ENCODE data around the gene CNTNAP2.
"Not testable (repeated sequence)": the region's sequence is repeated elsewhere in the genome, so short reads cannot be mapped to it uniquely, and the experiment has no call there.

Gene CNTNAP2

GRCh38 chr7:147711447-147711846 is 1594.8 kb downstream of the CNTNAP2 start:
- DNase-seq = no peak

- no peak for DNase-seq
These were observed 1605.6 kb downstream of the CNTNAP2 start for GRCh38 chr7:147721962-147722830.

GRCh38 chr7:147723536-147723935 is 1606.9 kb downstream of the CNTNAP2 start:
- no peak for DNase-seq

- no peak for DNase-seq
These were observed 1614.7 kb downstream of the CNTNAP2 start for GRCh38 chr7:147731311-147731710.

- not testable (repeated sequence) for DNase-seq
These were observed 1621.1 kb downstream of the CNTNAP2 start for GRCh38 chr7:147737559-147738214.

GRCh38 chr7:147742301-147742700 is 1625.7 kb downstream of the CNTNAP2 start:
- DNase-seq = no peak

GRCh38 chr7:147756300-147756699 is 1639.7 kb downstream of the CNTNAP2 start:
- DNase-seq = peak; percentile 36

GRCh38 chr7:147759327-147759943 is 1642.8 kb downstream of the CNTNAP2 start:
- no peak for DNase-seq

- no peak for DNase-seq
These were observed 1648.7 kb downstream of the CNTNAP2 start for GRCh38 chr7:147765301-147765700.

- no peak for DNase-seq
These were observed 1654.7 kb downstream of the CNTNAP2 start for GRCh38 chr7:147771344-147771743.

GRCh38 chr7:147774461-147774860 is 1657.9 kb downstream of the CNTNAP2 start:
- DNase-seq = no peak

GRCh38 chr7:147775516-147776284 is 1659.1 kb downstream of the CNTNAP2 start:
- peak; percentile 59 for DNase-seq

GRCh38 chr7:147777309-147777708 is 1660.7 kb downstream of the CNTNAP2 start:
- no peak for DNase-seq

- DNase-seq = no peak
These were observed 1663.3 kb downstream of the CNTNAP2 start for GRCh38 chr7:147779949-147780348.

GRCh38 chr7:147796581-147796980 is 1680.0 kb downstream of the CNTNAP2 start:
- peak; percentile 31 for DNase-seq

- no peak for DNase-seq
These were observed 1681.4 kb downstream of the CNTNAP2 start for GRCh38 chr7:147798001-147798400.

GRCh38 chr7:147801762-147802161 is 1685.2 kb downstream of the CNTNAP2 start:
- DNase-seq = not testable (repeated sequence)

GRCh38 chr7:147803151-147803550 is 1686.5 kb downstream of the CNTNAP2 start:
- DNase-seq = no peak

GRCh38 chr7:147803606-147804005 is 1687.0 kb downstream of the CNTNAP2 start:
- peak; percentile 71 for DNase-seq

GRCh38 chr7:147804032-147804431 is 1687.4 kb downstream of the CNTNAP2 start:
- DNase-seq = no peak

- DNase-seq = no peak
These were observed 1689.5 kb downstream of the CNTNAP2 start for GRCh38 chr7:147805996-147806576.

GRCh38 chr7:147809786-147810185 is 1693.2 kb downstream of the CNTNAP2 start:
- no peak for DNase-seq

GRCh38 chr7:147810269-147810668 is 1693.7 kb downstream of the CNTNAP2 start:
- DNase-seq = no peak
